ENCODE measurements around the gene DNAJA4. TPM values are rescaled to one million over a fixed set of nuclear protein-coding genes. Genes with fewer than 3 reads are reported as not detected.

DNAJA4 gene
- total and polyA plus RNA-seq, 8 donors, result 2.3 to 16.1 (median 5.6) TPM

DNA sequence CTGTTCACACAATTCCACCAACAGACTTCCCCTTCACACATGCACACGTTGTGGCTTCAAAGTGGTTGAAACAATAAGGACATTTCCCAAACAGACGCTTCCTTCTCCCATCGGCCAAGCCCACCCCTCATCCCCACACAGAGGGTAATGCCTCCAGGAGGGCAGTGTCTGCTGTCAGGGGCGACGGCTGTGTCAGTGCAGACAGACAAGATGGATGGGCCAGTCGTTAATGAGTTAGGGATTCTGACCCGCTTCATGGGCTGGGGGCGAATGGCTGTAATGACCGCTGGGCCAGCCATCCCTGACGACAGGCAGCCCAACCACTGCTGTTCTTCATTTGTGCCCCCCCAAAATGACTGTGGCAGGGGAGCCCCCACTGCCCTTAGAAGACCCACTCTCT, 55.2 kb downstream of the DNAJA4 start:
- ATAC-seq (no peak), DNase-seq (no peak), FAIRE-seq (no peak)
- H3K4me3 ChIP-seq, result no peak overlapping the region
- 69 to 72% methylated on average over 10 of the region's 10 CpGs for WGBS, 2 donors
- no peaks in the 10 kb centered on the region for H3K9me3 ChIP-seq
- no peaks in the 10 kb centered on the region for H3K36me3 ChIP-seq
- TF ChIP-seq CTCF (IDR thresholded peaks at IDR 0.05), result no peak
- no peaks in the 10 kb centered on the region for H3K27me3 ChIP-seq
- H3K4me1 ChIP-seq, result no peaks in the 10 kb centered on the region
- intact Hi-C loops (cut with DNase I), result loop anchor here in 1 of 3 donors (10.0 kb wide), 1 partner anchor 105 kb away; no protein-coding TSS in a partner anchor
- H3K27ac ChIP-seq, result no peak overlapping the region

GRCh38 chr15:78320183-78320582, 55.8 kb downstream of the DNAJA4 start:
- FAIRE-seq (no peak), DNase-seq (no peak), ATAC-seq (no peak)
- WGBS, 2 donors, result 80 to 88% methylated on average over 5 of the region's 5 CpGs
- Histone ChIP-seq H3K4me3 (no peak overlapping the region), H3K9me3 (no peaks in the 10 kb centered on the region), H3K36me3 (no peaks in the 10 kb centered on the region), H3K27ac (no peak overlapping the region), H3K4me1 (no peaks in the 10 kb centered on the region), H3K27me3 (no peaks in the 10 kb centered on the region)
- intact Hi-C loops (cut with DNase I), result no loop called here
- no peak for TF ChIP-seq CTCF (IDR thresholded peaks at IDR 0.05)

- intact Hi-C loops (cut with DNase I), result no loop called here
- DNase-seq (no peak), ATAC-seq (no peak), FAIRE-seq (no peak)
- Histone ChIP-seq H3K4me1 (no peaks in the 10 kb centered on the region), H3K27me3 (no peaks in the 10 kb centered on the region), H3K27ac (no peak overlapping the region), H3K9me3 (no peaks in the 10 kb centered on the region), H3K4me3 (no peak overlapping the region), H3K36me3 (no peaks in the 10 kb centered on the region)
- WGBS, 2 donors, result 71 to 75% methylated on average over 17 of the region's 17 CpGs
- no peak for TF ChIP-seq CTCF (IDR thresholded peaks at IDR 0.05)
Observed at GRCh38 chr15:78321041-78321570, 56.7 kb downstream of the DNAJA4 start.

- peak in 1 of 6 donors; percentile 35 for DNase-seq
- WGBS, 2 donors, result 58 to 75% methylated on average over 4 of the region's 4 CpGs
Observed at GRCh38 chr15:78321786-78322185, 57.4 kb downstream of the DNAJA4 start.

More at GRCh38 chr15:78321786-78322185, 57.4 kb downstream of the DNAJA4 start:
- Histone ChIP-seq H3K4me1 (no peaks in the 10 kb centered on the region), H3K27ac (no peak overlapping the region), H3K4me3 (no peak overlapping the region), H3K9me3 (no peaks in the 10 kb centered on the region), H3K27me3 (no peaks in the 10 kb centered on the region), H3K36me3 (no peaks in the 10 kb centered on the region)
- FAIRE-seq (no peak), ATAC-seq (no peak)
- no peak for TF ChIP-seq CTCF (IDR thresholded peaks at IDR 0.05)
- intact Hi-C loops (cut with DNase I), result no loop called here

Data from pancreas (tissue), 10 donors.